Activated CD4-positive, alpha-beta T cell treated with anti-CD3 and anti-CD28 coated beads, Interleukin-2, Interleukin-6, amounts not matched to agents 100 ng/mL and 50 ng/mL, durations not matched to agents 16 hours and 8 hours (primary cell): Measurements from ENCODE around the gene HDAC11.
"Not testable (repeated sequence)": the region's sequence is repeated elsewhere in the genome, so short reads cannot be mapped to it uniquely, and the experiment has no call there.

ENCODE experiments used
- DNase-seq: peaks from one replicate; pipeline ENCODE4 v3.0.0-alpha.2; 2020

The HDAC11 gene

GRCh38 chr3:13493867-13494441, 13.8 kb downstream of the HDAC11 start:
- DNase-seq: no peak

- DNase-seq: no peak
Measured at GRCh38 chr3:13494463-13495350, 14.6 kb downstream of the HDAC11 start.

GRCh38 chr3:13495351-13495813, 15.3 kb downstream of the HDAC11 start:
- DNase-seq: no peak

GRCh38 chr3:13495921-13496723, 16.0 kb downstream of the HDAC11 start:
- DNase-seq: peak; percentile 78

- no peak for DNase-seq
Measured at GRCh38 chr3:13496879-13497278, 16.8 kb downstream of the HDAC11 start.

- no peak for DNase-seq
Measured at GRCh38 chr3:13497386-13497785, 17.3 kb downstream of the HDAC11 start.

- DNase-seq: no peak
Measured at GRCh38 chr3:13498354-13499060, 18.4 kb downstream of the HDAC11 start.

- not testable (repeated sequence) for DNase-seq
Measured at GRCh38 chr3:13499246-13499645, 19.1 kb downstream of the HDAC11 start.

- peak; percentile 9 for DNase-seq
Measured at GRCh38 chr3:13500133-13500885, 20.2 kb downstream of the HDAC11 start.

- DNase-seq: no peak
Measured at GRCh38 chr3:13501056-13501455, 20.9 kb downstream of the HDAC11 start.

- DNase-seq: no peak
Measured at GRCh38 chr3:13501521-13501920, 21.4 kb downstream of the HDAC11 start.

- no peak for DNase-seq
Measured at GRCh38 chr3:13501958-13502790, 22.1 kb downstream of the HDAC11 start.

- no peak for DNase-seq
Measured at GRCh38 chr3:13502791-13503060, 22.6 kb downstream of the HDAC11 start.

GRCh38 chr3:13504161-13504831, 24.2 kb downstream of the HDAC11 start:
- no peak for DNase-seq

GRCh38 chr3:13505147-13506130, 25.3 kb downstream of the HDAC11 start:
- no peak for DNase-seq

GRCh38 chr3:13506239-13506638, 26.1 kb downstream of the HDAC11 start:
- no peak for DNase-seq

- no peak for DNase-seq
Measured at GRCh38 chr3:13506680-13507079, 26.6 kb downstream of the HDAC11 start.

GRCh38 chr3:13507247-13507569, 27.1 kb downstream of the HDAC11 start:
- no peak for DNase-seq

- DNase-seq: no peak
Measured at GRCh38 chr3:13507570-13508339, 27.6 kb downstream of the HDAC11 start.
